NT2/D1 (cell line): ENCODE results near the gene CASP10.
"Not testable (repeated sequence)": the region's sequence is repeated elsewhere in the genome, so short reads cannot be mapped to it uniquely, and the experiment has no call there.

ENCODE experiments used
- SUZ12 ChIP-seq: IDR thresholded peaks from 2 replicates; pipeline ENCODE4 v1.6.1; 2011; ENCODE audit not compliant: insufficient read length, insufficient read depth; ENCODE audit errors: extremely low read depth
- YY1 ChIP-seq: IDR thresholded peaks from 2 replicates; pipeline ENCODE4 v1.6.1; 2011; ENCODE audit not compliant: insufficient read length, insufficient read depth
- ZNF274 ChIP-seq: IDR thresholded peaks from 2 replicates; pipeline ENCODE4 v1.6.1; 2011; ENCODE audit warnings: mild to moderate bottlenecking, low read depth, low read length

DNA sequence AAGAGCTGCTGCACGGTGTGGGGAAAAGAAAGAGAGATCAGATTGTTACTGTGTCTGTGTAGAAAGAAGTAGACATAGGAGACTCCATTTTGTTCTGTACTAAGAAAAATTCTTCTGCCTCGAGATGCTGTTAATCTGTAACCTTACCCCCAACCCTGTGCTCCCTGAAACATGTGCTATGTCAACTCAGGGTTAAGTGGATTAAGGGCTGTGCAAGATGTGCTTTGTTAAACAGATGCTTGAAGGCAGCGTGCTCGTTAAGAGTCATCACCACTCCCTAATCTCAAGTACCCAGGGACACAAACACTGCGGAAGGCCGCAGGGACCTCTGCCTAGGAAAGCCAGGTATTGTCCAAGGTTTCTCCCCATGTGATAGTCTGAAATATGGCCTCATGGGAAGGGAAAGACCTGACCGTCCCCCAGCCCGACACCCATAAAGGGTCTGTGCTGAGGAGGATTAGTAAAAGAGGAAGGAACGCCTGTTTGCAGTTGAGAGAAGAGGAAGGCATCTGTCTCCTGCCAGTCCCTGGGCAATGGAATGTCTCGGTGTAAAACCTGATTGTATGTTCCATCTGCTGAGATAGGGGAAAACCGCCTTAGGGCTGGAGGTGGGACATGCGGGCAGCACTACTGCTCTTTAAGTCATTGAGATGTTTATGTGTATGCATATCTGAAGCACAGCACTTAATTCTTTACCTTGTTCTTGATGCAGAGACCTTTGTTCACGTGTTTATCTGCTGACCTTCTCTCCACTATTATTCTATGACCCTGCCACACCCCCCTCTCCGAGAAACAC lies 43.8 kb upstream of the CASP10 start:
- not testable (repeated sequence) for TF ChIP-seq YY1, ZNF274, SUZ12
